Panc1 (cell line): ENCODE results near the gene CAPS2. TPM values are rescaled to one million over a fixed set of nuclear protein-coding genes. Genes with fewer than 3 reads are reported as not detected.

ENCODE experiments used
- ATAC-seq: fragments of 200-7000 bp; cut with Tn5 transposase; 2 replicates; pipeline ENCODE4 v1.9.1; 2020; ENCODE audit warnings: mild to moderate bottlenecking, moderate library complexity
- BruUV-seq: library from RNA; stranded (reverse); fragments of 400-500 nt; replicated peaks from 2 replicates; lab custom pipeline; 2021; lab: Mats Ljungman, UMichigan
- CTCF ChIA-PET: fragments of 300-600 bp; sonication (Branson Sonifier 250); formaldehyde crosslinking; loops from one replicate; lab custom pipeline; 2022; ENCODE audit warnings: antibody characterized with exemption; lab: Charles Lee
- POLR2A ChIA-PET: fragments of 300-600 bp; sonication (Branson Sonifier 250); formaldehyde crosslinking; loops from one replicate; lab custom pipeline; 2022; ENCODE audit warnings: antibody characterized with exemption; lab: Charles Lee
- DNase-seq: peaks from one replicate; pipeline ENCODE4 v3.0.0-alpha.2; 2010; ENCODE audit warnings: low read depth, low spot score
- H3K27ac ChIP-seq: 2 replicates; pipeline ENCODE4 v1.5.1; 2011; ENCODE audit warnings: mild to moderate bottlenecking, low read length, inconsistent platforms
- H3K27me3 ChIP-seq: fragments of 200-500 bp; sonication (Bioruptor generic); 2 replicates; pipeline ENCODE4 v1.6.0; 2014; ENCODE audit warnings: low read length, inconsistent platforms; ENCODE audit not compliant: control insufficient read depth, insufficient read depth
- H3K36me3 ChIP-seq: fragments of 200-500 bp; sonication (Bioruptor generic); 2 replicates; pipeline ENCODE4 v1.5.1; 2014; ENCODE audit warnings: inconsistent platforms, mild to moderate bottlenecking, low read length, moderate library complexity; ENCODE audit not compliant: control insufficient read depth, insufficient read depth
- H3K4me1 ChIP-seq: 2 replicates; pipeline ENCODE4 v1.5.1; 2011; ENCODE audit warnings: inconsistent platforms, mild to moderate bottlenecking, low read length, moderate library complexity; ENCODE audit not compliant: control insufficient read depth, insufficient read depth
- H3K4me3 ChIP-seq, 2 experiments: 2 replicates each; pipeline ENCODE4 v1.5.1; 2011 to 2012; ENCODE audit warnings: low read depth in 2 of 2, low read length in 2 of 2, mild to moderate bottlenecking in 2 of 2, inconsistent platforms in 1 of 2, moderate library complexity in 1 of 2
- H3K9me3 ChIP-seq: fragments of 200-500 bp; sonication (Bioruptor generic); 2 replicates; pipeline ENCODE4 v1.5.1; 2014; ENCODE audit warnings: low read depth, mild to moderate bottlenecking, inconsistent platforms, low read length, moderate library complexity; ENCODE audit not compliant: control insufficient read depth, insufficient read depth
- POLR2AphosphoS5 ChIP-seq: IDR thresholded peaks from 2 replicates; pipeline ENCODE4 v1.6.1; 2012; ENCODE audit warnings: mild to moderate bottlenecking, low read depth, low read length, moderate library complexity
- SIN3A ChIP-seq: IDR thresholded peaks from 2 replicates; pipeline ENCODE4 v1.6.1; 2012; ENCODE audit warnings: low read depth, mild to moderate bottlenecking, low read length, moderate library complexity, borderline replicate concordance; ENCODE audit not compliant: insufficient read depth
- TCF7L2 ChIP-seq: IDR thresholded peaks from 2 replicates; pipeline ENCODE4 v1.6.1; 2011; ENCODE audit warnings: mild to moderate bottlenecking, low read depth, low read length, inconsistent platforms
- in situ Hi-C: cut with HindIII; loops from 2 replicates; pipeline ENCODE4 v1.10.0; 2016; ENCODE audit warnings: low sequenced_read_pairs, low pct_unique_long_range_greater_than_20kb
- intact Hi-C: fragments of 100-400 bp; cut with micrococcal nuclease; formaldehyde crosslinking; loops from one replicate; pipeline ENCODE4 v1.10.0; 2022; ENCODE audit not compliant: unreplicated experiment
- total RNA-seq: library from RNA; stranded (reverse); gene quantifications from one replicate; pipeline ENCODE4 v1.2.1, GENCODE V29; 2021; ENCODE audit not compliant: unreplicated experiment
- TF ChIP-seq, protein P1 (sequence below), 2 experiments: IDR thresholded peaks; 2 replicates each; pipeline ENCODE4 v1.6.1; 2011 to 2012; ENCODE audit warnings: low read depth in 2 of 2, control low read depth in 1 of 2, low read length in 1 of 2, mild to moderate bottlenecking in 1 of 2, moderate library complexity in 1 of 2; ENCODE audit not compliant: insufficient read depth in 1 of 2
- TF ChIP-seq, protein P2 (sequence below): fragments of 450-650 bp; IDR thresholded peaks from 2 replicates; pipeline ENCODE4 v1.5.1; 2017; ENCODE audit warnings: mild to moderate bottlenecking

Gene CAPS2
- total RNA-seq, 1 experiment from 2014 or later, result 11.8 TPM

DNA sequence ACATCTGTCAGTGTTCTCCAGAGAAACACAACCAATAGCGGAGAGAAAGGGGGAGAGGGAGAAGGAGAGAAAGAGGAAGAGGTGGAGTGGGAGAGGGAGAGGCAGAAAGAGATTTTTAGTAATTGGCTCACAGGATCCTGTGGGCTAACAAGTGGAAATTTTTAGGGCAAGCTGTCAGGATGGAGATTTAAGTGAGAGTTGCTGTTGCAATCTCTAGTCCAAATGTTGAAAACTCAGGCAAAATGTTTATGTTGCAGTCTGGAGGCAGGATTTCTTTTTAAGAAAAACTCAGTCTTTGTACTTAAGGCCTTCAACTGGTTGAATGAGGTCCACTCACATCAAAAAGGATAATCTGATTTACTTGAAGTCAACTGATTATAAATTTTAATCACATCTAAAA lies 48.2 kb upstream of the CAPS2 start:
- no TSS peak for BruUV-seq
- Histone ChIP-seq H3K27me3 (no peaks in the 10 kb centered on the region), H3K27ac (peak overlapping the region; percentile 35; the same call in 1 of the 2 replicates), H3K4me3 (no peak overlapping the region), H3K36me3 (no peaks in the 10 kb centered on the region), H3K9me3 (no peaks in the 10 kb centered on the region), H3K4me1 (no peaks in the 10 kb centered on the region)
- intact Hi-C loops, result no loop called here
- DNase-seq (no peak), ATAC-seq (no peak)
- ChIA-PET POLR2A (no interaction called here), CTCF (no interaction called here)
- TF ChIP-seq, protein P1, sequence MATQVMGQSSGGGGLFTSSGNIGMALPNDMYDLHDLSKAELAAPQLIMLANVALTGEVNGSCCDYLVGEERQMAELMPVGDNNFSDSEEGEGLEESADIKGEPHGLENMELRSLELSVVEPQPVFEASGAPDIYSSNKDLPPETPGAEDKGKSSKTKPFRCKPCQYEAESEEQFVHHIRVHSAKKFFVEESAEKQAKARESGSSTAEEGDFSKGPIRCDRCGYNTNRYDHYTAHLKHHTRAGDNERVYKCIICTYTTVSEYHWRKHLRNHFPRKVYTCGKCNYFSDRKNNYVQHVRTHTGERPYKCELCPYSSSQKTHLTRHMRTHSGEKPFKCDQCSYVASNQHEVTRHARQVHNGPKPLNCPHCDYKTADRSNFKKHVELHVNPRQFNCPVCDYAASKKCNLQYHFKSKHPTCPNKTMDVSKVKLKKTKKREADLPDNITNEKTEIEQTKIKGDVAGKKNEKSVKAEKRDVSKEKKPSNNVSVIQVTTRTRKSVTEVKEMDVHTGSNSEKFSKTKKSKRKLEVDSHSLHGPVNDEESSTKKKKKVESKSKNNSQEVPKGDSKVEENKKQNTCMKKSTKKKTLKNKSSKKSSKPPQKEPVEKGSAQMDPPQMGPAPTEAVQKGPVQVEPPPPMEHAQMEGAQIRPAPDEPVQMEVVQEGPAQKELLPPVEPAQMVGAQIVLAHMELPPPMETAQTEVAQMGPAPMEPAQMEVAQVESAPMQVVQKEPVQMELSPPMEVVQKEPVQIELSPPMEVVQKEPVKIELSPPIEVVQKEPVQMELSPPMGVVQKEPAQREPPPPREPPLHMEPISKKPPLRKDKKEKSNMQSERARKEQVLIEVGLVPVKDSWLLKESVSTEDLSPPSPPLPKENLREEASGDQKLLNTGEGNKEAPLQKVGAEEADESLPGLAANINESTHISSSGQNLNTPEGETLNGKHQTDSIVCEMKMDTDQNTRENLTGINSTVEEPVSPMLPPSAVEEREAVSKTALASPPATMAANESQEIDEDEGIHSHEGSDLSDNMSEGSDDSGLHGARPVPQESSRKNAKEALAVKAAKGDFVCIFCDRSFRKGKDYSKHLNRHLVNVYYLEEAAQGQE (IDR thresholded peaks at IDR 0.05; ENCODE audit: insufficient read depth in 1 of 2, low read depth in 2 of 2, low read length in 1 of 2), result no peak
- in situ Hi-C loops, result no loop called here

DNA sequence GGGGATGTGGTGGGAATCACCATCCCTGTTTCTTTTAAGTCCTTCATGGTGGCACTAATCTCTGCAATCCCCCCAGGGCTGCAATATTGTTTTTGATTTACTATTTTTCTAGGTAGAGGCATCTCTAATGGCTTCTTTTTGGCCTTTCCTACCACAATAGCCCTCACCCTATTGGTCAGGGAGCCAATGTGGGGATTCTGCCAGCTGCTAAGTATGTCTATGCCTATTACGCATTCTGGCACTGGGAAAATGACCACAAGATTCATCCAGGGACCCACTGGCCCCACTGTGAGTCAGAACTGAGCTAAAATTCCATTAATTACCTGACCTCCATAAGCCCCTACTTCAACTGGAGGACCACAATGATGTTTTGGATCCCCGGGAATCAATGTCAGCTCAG lies 44.8 kb upstream of the CAPS2 start:
- ATAC-seq (no peak), DNase-seq (no peak)
- no peaks in the 10 kb centered on the region for H3K36me3 ChIP-seq
- in situ Hi-C loops, result no loop called here
- no peaks in the 10 kb centered on the region for H3K27me3 ChIP-seq
- POLR2A ChIA-PET, result no interaction called here
- H3K4me3 ChIP-seq, result no peak overlapping the region
- no peaks in the 10 kb centered on the region for H3K4me1 ChIP-seq
- TF ChIP-seq, protein P1 (IDR thresholded peaks at IDR 0.05; ENCODE audit: insufficient read depth in 1 of 2, low read depth in 2 of 2, low read length in 1 of 2), result no peak
- CTCF ChIA-PET, result no interaction called here
- no TSS peak for BruUV-seq
- no peaks in the 10 kb centered on the region for H3K9me3 ChIP-seq
- H3K27ac ChIP-seq, result no peak overlapping the region
- intact Hi-C loops, result no loop called here

DNA sequence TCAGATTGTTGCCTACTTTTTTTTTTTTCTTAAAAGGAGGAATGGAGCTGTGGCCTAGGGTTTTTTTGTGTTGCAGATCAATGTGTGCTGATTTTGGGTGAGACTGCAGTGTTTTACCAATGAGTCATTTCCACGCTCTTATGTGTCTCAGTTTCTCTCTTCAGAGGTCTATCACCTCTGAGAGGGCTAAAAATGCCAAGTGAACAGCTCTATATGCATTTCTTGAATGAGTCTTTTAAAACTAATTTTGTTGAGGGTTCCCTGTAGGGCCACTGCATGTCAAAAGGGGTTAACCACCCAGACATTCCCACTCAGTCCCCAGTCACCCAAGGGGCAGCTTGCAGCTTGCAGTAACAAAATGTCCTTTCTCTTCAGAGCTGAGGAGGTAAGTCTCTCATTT lies 36.5 kb upstream of the CAPS2 start:
- Histone ChIP-seq H3K4me1 (no peaks in the 10 kb centered on the region), H3K27me3 (no peaks in the 10 kb centered on the region), H3K9me3 (peaks cover 3% of the 10 kb centered on the region; the same call in 1 of the 2 replicates), H3K27ac (no peak overlapping the region), H3K36me3 (no peaks in the 10 kb centered on the region), H3K4me3 (no peak overlapping the region)
- in situ Hi-C loops, result no loop called here
- DNase-seq (no peak), ATAC-seq (no peak)
- POLR2A ChIA-PET, result no interaction called here
- intact Hi-C loops, result no loop called here
- CTCF ChIA-PET, result no interaction called here
- BruUV-seq, result no TSS peak
- TF ChIP-seq TCF7L2, result no peak
- TF ChIP-seq, protein P1 (IDR thresholded peaks at IDR 0.05; ENCODE audit: insufficient read depth in 1 of 2, low read depth in 2 of 2, low read length in 1 of 2), result no peak
- TF ChIP-seq, protein P2, sequence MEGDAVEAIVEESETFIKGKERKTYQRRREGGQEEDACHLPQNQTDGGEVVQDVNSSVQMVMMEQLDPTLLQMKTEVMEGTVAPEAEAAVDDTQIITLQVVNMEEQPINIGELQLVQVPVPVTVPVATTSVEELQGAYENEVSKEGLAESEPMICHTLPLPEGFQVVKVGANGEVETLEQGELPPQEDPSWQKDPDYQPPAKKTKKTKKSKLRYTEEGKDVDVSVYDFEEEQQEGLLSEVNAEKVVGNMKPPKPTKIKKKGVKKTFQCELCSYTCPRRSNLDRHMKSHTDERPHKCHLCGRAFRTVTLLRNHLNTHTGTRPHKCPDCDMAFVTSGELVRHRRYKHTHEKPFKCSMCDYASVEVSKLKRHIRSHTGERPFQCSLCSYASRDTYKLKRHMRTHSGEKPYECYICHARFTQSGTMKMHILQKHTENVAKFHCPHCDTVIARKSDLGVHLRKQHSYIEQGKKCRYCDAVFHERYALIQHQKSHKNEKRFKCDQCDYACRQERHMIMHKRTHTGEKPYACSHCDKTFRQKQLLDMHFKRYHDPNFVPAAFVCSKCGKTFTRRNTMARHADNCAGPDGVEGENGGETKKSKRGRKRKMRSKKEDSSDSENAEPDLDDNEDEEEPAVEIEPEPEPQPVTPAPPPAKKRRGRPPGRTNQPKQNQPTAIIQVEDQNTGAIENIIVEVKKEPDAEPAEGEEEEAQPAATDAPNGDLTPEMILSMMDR, result no peak
- TF ChIP-seq SIN3A, result no peak
- no peak for TF ChIP-seq POLR2AphosphoS5
